OCI-LY7 (cell line): Measurements from ENCODE around the gene TPM1.

ENCODE experiments used
- CTCF ChIP-seq: fragments of 200-600 bp; sonication (generic); conservative IDR thresholded peaks from 2 replicates; pipeline ENCODE4 v1.5.1; 2014; ENCODE audit warnings: mild to moderate bottlenecking, antibody characterized with exemption, low read length, moderate library complexity, mixed read lengths
- EZH2phosphoT487 ChIP-seq: fragments of 200-600 bp; sonication (generic); IDR thresholded peaks from 2 replicates; pipeline ENCODE4 v1.6.1; 2018; ENCODE audit warnings: low read depth, borderline replicate concordance, mild to moderate bottlenecking, mixed run types, antibody characterized with exemption, low read length, moderate library complexity, mixed read lengths

- TF ChIP-seq CTCF: no peak
- no peak for TF ChIP-seq EZH2phosphoT487
Observed at GRCh38 chr15:63075984-63076713, 33.6 kb downstream of the TPM1 start.
